BJ (cell line): ENCODE measurements around the gene NPC1. TPM values are rescaled to one million over a fixed set of nuclear protein-coding genes. Genes with fewer than 3 reads are reported as not detected.

Source experiments
- CTCF ChIA-PET: fragments of 350-600 bp; formaldehyde crosslinking; extraction: SDS; loops from one replicate; lab custom pipeline; 2021; ENCODE audit warnings: antibody characterized with exemption, inconsistent platforms; lab: Yijun Ruan, JAX
- POLR2A ChIA-PET: fragments of 300-600 bp; sonication (Branson Sonifier 250); formaldehyde crosslinking; extraction: SDS; loops from one replicate; lab custom pipeline; 2021; ENCODE audit warnings: antibody characterized with exemption; lab: Charles Lee
- DNase-seq: peaks from one replicate; pipeline ENCODE4 v3.0.0-alpha.2; 2011; ENCODE audit warnings: low read depth
- H3K27me3 ChIP-seq: 2 replicates; pipeline ENCODE4 v1.6.0; 2011; ENCODE audit warnings: low read length; ENCODE audit not compliant: control insufficient read depth, insufficient read depth
- H3K36me3 ChIP-seq: 2 replicates; pipeline ENCODE4 v1.5.1; 2011; ENCODE audit warnings: low read length; ENCODE audit not compliant: control insufficient read depth, insufficient read depth
- H3K4me3 ChIP-seq: 2 replicates; pipeline ENCODE4 v1.5.1; 2011; ENCODE audit warnings: low read depth, mild to moderate bottlenecking, control low read depth, low read length
- polyA plus RNA-seq: library from polyadenylated mRNA; depleted of rRNA; stranded (reverse); fragments of >200 nt; gene quantifications from 2 replicates; pipeline ENCODE4 v1.2.3, GENCODE V29; 2011
- TF ChIP-seq, protein P1 (sequence below): IDR thresholded peaks from 2 replicates; pipeline ENCODE4 v1.5.1; 2011; ENCODE audit warnings: low read depth, mild to moderate bottlenecking, control low read depth, inconsistent platforms, low read length, moderate library complexity; ENCODE audit not compliant: insufficient read depth

The NPC1 gene
- polyA plus RNA-seq, 1 experiment, result 54.5 TPM

DNA sequence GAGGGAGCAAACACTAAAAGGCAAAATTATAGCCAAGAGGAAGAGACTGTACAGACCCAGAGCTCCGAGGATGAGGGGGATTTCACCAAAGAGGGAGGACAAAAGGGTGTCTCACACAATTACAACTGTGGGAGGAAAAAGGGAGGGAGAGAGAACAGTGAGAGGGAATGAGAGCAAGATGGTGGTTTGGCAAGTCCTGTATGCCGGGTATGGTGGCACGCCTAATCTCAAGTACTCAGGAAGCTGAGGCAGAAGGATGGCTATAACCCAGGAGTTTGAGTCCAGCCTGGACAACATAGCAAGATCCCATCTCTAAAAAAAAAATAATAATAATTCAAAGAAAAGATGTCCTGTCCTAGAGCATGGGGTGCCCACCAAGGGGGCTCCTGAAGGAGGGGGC, 34.3 kb downstream of the NPC1 start:
- ChIA-PET CTCF (interaction anchor here (1.2 to 1.6 kb wide), 3 partner anchors 8 to 53 kb away, joined by 3 to 5 read pairs (median 5); no protein-coding TSS in a partner anchor), POLR2A (no interaction called here)
- no peak for DNase-seq
- no peak overlapping the region for H3K4me3 ChIP-seq
- H3K27me3 ChIP-seq, result no peaks in the 10 kb centered on the region
- peaks cover 30% of the 10 kb centered on the region for H3K36me3 ChIP-seq
- TF ChIP-seq, protein P1, sequence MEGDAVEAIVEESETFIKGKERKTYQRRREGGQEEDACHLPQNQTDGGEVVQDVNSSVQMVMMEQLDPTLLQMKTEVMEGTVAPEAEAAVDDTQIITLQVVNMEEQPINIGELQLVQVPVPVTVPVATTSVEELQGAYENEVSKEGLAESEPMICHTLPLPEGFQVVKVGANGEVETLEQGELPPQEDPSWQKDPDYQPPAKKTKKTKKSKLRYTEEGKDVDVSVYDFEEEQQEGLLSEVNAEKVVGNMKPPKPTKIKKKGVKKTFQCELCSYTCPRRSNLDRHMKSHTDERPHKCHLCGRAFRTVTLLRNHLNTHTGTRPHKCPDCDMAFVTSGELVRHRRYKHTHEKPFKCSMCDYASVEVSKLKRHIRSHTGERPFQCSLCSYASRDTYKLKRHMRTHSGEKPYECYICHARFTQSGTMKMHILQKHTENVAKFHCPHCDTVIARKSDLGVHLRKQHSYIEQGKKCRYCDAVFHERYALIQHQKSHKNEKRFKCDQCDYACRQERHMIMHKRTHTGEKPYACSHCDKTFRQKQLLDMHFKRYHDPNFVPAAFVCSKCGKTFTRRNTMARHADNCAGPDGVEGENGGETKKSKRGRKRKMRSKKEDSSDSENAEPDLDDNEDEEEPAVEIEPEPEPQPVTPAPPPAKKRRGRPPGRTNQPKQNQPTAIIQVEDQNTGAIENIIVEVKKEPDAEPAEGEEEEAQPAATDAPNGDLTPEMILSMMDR, result no peak

DNA sequence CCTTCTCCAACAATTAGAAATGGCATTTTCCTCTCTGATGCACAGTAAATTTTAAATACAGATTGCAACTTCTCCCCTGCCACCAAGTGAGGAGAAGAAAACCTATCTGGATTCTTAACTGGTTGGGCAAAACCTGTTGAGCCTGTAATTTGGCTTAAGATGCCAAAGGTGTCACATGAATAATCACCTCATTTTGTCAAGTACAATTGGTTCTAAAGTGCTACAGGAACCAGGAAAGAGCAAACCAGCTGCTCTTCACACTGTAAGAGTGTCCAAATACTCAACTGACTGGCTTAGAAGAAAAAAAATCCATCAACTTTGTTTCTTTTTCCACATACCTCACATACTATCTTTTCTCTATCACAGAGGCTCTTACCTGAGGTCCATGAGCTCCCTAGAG, 35.4 kb downstream of the NPC1 start:
- no peaks in the 10 kb centered on the region for H3K27me3 ChIP-seq
- H3K36me3 ChIP-seq, result peaks cover 23% of the 10 kb centered on the region
- ChIA-PET POLR2A (interaction anchor here (0.6 kb wide), 1 partner anchor 560 kb away, joined by 8 read pairs; no protein-coding TSS in a partner anchor), CTCF (interaction anchor here (1.6 kb wide), 1 partner anchor 52 kb away, joined by 5 read pairs; no protein-coding TSS in a partner anchor)
- TF ChIP-seq, protein P1, result no peak
- H3K4me3 ChIP-seq, result no peak overlapping the region
- no peak for DNase-seq

DNA sequence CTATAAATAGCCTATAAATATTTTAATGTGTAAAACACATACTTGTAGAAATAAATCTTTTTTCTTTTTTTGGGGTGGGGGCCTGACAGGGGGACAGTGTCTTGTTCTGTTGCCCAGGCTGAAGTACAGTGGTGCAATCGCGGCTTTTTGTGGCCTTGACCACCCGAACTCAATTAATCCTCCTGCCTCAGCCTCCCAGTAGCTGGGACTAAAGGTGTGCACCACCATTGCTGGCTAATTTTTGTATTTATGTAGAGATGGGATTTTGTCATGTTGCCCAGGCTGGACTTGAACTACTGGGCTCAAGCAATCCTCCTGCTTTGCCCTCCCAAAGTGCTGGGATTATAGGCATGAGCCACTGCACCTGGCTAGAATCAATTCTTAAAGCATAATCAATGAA, 37.6 kb downstream of the NPC1 start:
- ChIA-PET POLR2A (no interaction called here), CTCF (no interaction called here)
- peaks cover 18% of the 10 kb centered on the region for H3K36me3 ChIP-seq

GRCh38 chr18:23548275-23548674, 38.0 kb downstream of the NPC1 start:
- CTCF ChIA-PET, result no interaction called here
- Histone ChIP-seq H3K4me3 (no peak overlapping the region), H3K27me3 (no peaks in the 10 kb centered on the region), H3K36me3 (peaks cover 19% of the 10 kb centered on the region)
- POLR2A ChIA-PET, result no interaction called here
- no peak for DNase-seq
- TF ChIP-seq, protein P1, result no peak

More for the DNA sequence above, 37.6 kb downstream of the NPC1 start:
- TF ChIP-seq, protein P1, result no peak
- DNase-seq, result no peak
- Histone ChIP-seq H3K4me3 (no peak overlapping the region), H3K27me3 (no peaks in the 10 kb centered on the region)

DNA sequence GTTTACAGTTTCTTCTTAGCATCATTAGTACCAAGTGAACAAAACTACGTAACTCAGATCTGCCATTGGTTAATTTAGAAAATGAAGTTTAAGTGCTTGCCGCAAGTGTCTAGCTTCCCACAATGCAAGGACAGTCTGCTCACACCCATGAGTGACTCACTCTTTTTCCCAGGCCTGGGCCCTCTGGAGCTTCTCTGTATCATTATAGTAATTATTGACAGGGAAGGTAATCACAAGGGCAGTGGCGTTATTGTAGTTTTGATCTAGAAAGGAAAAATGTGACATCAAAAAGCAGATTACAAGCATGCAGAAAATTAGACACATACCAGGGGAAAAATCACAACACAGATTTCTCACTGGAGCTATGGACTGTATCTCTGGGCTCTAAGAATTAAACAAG, 38.5 kb downstream of the NPC1 start:
- no peak for DNase-seq
- TF ChIP-seq, protein P1, result no peak
- H3K4me3 ChIP-seq, result no peak overlapping the region
- ChIA-PET POLR2A (no interaction called here), CTCF (no interaction called here)
- peaks cover 17% of the 10 kb centered on the region for H3K36me3 ChIP-seq
- no peaks in the 10 kb centered on the region for H3K27me3 ChIP-seq
